HUES6 (cell line): ENCODE measurements around the gene SSR1.
"Not testable (repeated sequence)": the region's sequence is repeated elsewhere in the genome, so short reads cannot be mapped to it uniquely, and the experiment has no call there.

ENCODE experiments used
- H3K27ac ChIP-seq: 2 replicates; pipeline ENCODE4 v1.7.0; 2013; ENCODE audit warnings: low read depth, mild to moderate bottlenecking, low read length, inconsistent platforms
- H3K27me3 ChIP-seq: 2 replicates; pipeline ENCODE4 v1.6.1; 2013; ENCODE audit warnings: low read length; ENCODE audit not compliant: control insufficient read depth, insufficient read depth
- H3K36me3 ChIP-seq: 2 replicates; pipeline ENCODE4 v1.6.1; 2013; ENCODE audit warnings: low read length; ENCODE audit not compliant: control insufficient read depth, insufficient read depth
- H3K4me1 ChIP-seq: 2 replicates; pipeline ENCODE4 v1.6.1; 2013; ENCODE audit warnings: low read length; ENCODE audit not compliant: control insufficient read depth, insufficient read depth
- H3K4me3 ChIP-seq: 2 replicates; pipeline ENCODE4 v1.5.1; 2013; ENCODE audit warnings: low read depth, low read length
- H3K9ac ChIP-seq: one replicate; pipeline ENCODE4 v1.6.1; 2013; ENCODE audit warnings: mild to moderate bottlenecking, low read length
- H3K9me3 ChIP-seq: 2 replicates; pipeline ENCODE4 v1.6.1; 2013; ENCODE audit warnings: low read depth, low read length; ENCODE audit not compliant: control insufficient read depth, insufficient read depth

The SSR1 gene

GRCh38 chr6:7312616-7313504 is at the start of gene SSR1:
Gene SSR1, minus strand, starts transcription at chr6:7313199. Its CDS starts 79 bp downstream, at chr6:7313120.
- Histone ChIP-seq H3K27ac (peak within 1 kb of the TSS; percentile 86), H3K4me3 (peak within 1 kb of the TSS; percentile 95), H3K4me1 (no peaks in the 10 kb centered on the region), H3K27me3 (no peaks in the 10 kb centered on the region), H3K36me3 (peaks cover 26% of the 10 kb centered on the region), H3K9me3 (no peaks in the 10 kb centered on the region), H3K9ac (peak within 1 kb of the TSS; percentile 94)

DNA sequence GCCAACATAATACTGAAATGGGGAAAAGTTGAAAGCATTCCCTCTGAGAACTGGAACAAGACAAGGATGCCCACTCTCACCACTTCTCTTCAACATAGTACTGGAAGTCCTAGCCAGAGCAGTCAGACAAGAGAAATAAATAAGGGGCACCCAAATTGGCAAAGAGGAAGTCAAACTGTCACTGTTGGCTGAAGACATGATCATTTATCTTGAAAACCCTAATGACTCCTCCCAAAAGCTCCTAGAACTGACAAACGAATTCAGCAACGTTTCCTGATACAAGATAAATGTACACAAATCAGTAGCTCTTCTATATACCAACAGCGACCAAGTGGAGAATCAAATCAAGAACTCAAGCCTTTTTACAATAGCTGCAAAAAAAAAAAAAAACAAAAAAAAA is 38.9 kb upstream of the SSR1 start:
- H3K4me1 ChIP-seq = peaks cover 14% of the 10 kb centered on the region
- H3K27me3 ChIP-seq, H3K27ac ChIP-seq, H3K9ac ChIP-seq, H3K9me3 ChIP-seq, H3K36me3 ChIP-seq, H3K4me3 ChIP-seq: not testable (repeated sequence)

DNA sequence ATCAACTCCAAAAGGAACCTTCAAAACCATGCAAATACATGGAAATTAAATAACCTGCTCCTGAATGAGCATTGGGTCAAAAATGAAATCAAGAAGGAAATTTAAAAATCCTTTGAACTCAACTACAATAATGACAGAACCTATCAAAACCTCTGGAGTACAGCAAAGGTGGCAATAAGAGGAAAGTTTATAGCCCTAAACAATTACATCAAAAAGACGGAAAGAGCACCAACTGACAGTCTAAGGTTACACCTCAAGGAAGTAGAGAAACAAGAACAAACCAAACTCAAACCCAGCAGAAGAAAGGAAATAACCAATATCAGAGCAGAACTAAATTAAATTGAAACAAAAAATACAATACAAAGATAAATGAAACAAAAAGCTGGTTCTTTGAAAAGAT is 37.6 kb upstream of the SSR1 start:
- H3K27me3 ChIP-seq, H3K27ac ChIP-seq, H3K36me3 ChIP-seq, H3K9ac ChIP-seq, H3K9me3 ChIP-seq, H3K4me3 ChIP-seq: not testable (repeated sequence)
- peaks cover 14% of the 10 kb centered on the region for H3K4me1 ChIP-seq

DNA sequence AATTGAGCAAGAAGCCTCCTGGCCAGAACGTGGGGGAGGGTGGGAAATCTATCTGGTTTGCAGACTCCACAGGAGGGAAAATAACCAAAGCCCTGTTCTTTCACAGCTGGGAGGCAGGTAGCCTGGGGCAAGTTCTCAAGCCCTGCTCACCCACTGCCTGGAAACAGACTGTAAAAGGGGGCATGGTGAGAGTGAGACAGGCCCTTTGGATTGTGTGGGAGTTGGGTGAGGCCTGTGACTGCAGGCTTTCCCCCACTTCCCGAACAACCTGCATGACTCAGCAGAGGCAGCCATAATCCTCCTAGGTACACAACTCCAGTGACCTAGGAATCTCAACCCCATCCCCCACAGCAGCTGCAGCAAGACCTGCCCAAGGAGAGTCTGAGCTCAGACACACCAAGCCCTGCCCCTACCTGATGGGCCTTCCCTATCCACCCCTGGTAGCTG is 34.6 kb upstream of the SSR1 start:
- H3K27ac ChIP-seq = peak overlapping the region; percentile 68; the same call in 1 of the 2 replicates
- not testable (repeated sequence) for H3K27me3 ChIP-seq, H3K36me3 ChIP-seq, H3K9me3 ChIP-seq
- H3K4me1 ChIP-seq = peaks cover 14% of the 10 kb centered on the region
- peak overlapping the region; percentile 16 for H3K4me3 ChIP-seq
- H3K9ac ChIP-seq = peak overlapping the region; percentile 82

DNA sequence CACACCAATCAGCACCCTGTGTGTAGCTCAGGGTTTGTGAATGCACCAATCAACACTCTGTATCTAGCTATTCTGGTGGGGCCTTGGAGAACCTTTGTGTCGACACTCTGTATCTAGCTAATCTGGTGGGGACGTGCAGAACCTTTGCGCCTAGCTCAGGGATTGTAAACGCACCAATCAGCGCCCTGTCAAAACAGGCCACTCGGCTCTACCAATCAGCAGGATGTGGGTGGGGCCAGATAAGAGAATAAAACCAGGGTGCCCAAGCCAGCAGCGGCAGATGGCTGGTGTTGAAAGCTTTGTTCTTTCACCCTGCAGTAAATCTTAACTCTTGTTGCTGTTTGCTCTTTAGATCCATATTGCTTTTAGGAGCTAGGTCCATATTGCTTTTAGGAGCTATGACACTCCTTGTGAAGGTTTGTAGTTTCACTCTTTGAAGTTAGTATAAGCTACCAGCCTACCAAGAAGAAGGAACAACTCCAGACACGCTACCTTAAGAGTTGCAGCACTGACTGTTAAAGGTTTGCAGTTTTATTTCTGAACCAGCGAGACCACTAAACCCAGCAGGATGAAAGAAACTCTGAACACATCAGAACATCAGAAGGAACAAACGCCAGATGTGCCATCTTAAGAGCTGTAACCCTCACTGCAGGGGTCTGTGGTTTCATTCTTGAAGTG is 31.9 kb upstream of the SSR1 start:
- H3K4me3 ChIP-seq, H3K9ac ChIP-seq, H3K9me3 ChIP-seq, H3K27ac ChIP-seq, H3K36me3 ChIP-seq, H3K27me3 ChIP-seq: not testable (repeated sequence)
- H3K4me1 ChIP-seq = peaks cover 14% of the 10 kb centered on the region

- no peak overlapping the region for H3K9ac ChIP-seq
- no peaks in the 10 kb centered on the region; the same call in 1 of the 2 replicates for H3K9me3 ChIP-seq
- no peaks in the 10 kb centered on the region for H3K36me3 ChIP-seq
- H3K4me3 ChIP-seq = no peak overlapping the region
- H3K27ac ChIP-seq = no peak overlapping the region
- H3K4me1 ChIP-seq = peaks cover 14% of the 10 kb centered on the region
- no peaks in the 10 kb centered on the region for H3K27me3 ChIP-seq
Measured at GRCh38 chr6:7343546-7344475, 30.8 kb upstream of the SSR1 start.

- no peak overlapping the region for H3K27ac ChIP-seq
Measured at GRCh38 chr6:7341989-7342742, 29.2 kb upstream of the SSR1 start.

GRCh38 chr6:7341271-7341670 is 28.3 kb upstream of the SSR1 start:
- Histone ChIP-seq H3K36me3 (no peaks in the 10 kb centered on the region), H3K27ac (no peak overlapping the region), H3K9ac (no peak overlapping the region), H3K4me1 (no peaks in the 10 kb centered on the region), H3K27me3 (no peaks in the 10 kb centered on the region), H3K4me3 (no peak overlapping the region), H3K9me3 (no peaks in the 10 kb centered on the region; the same call in 1 of the 2 replicates)

More at GRCh38 chr6:7341989-7342742, 29.2 kb upstream of the SSR1 start:
- no peaks in the 10 kb centered on the region for H3K36me3 ChIP-seq
- no peaks in the 10 kb centered on the region for H3K27me3 ChIP-seq
- no peaks in the 10 kb centered on the region; the same call in 1 of the 2 replicates for H3K9me3 ChIP-seq
- H3K4me3 ChIP-seq = no peak overlapping the region
- no peak overlapping the region for H3K9ac ChIP-seq
- H3K4me1 ChIP-seq = peaks cover 3% of the 10 kb centered on the region; the same call in 1 of the 2 replicates

GRCh38 chr6:7339007-7339732 is 26.2 kb upstream of the SSR1 start:
- not testable (repeated sequence) for H3K27me3 ChIP-seq, H3K4me3 ChIP-seq, H3K9me3 ChIP-seq, H3K36me3 ChIP-seq, H3K27ac ChIP-seq, H3K4me1 ChIP-seq, H3K9ac ChIP-seq

- no peaks in the 10 kb centered on the region for H3K27me3 ChIP-seq
- H3K9me3 ChIP-seq = no peaks in the 10 kb centered on the region
- H3K4me3 ChIP-seq = no peak overlapping the region
- no peak overlapping the region for H3K9ac ChIP-seq
- no peak overlapping the region for H3K27ac ChIP-seq
- no peaks in the 10 kb centered on the region for H3K4me1 ChIP-seq
- H3K36me3 ChIP-seq = no peaks in the 10 kb centered on the region
Measured at GRCh38 chr6:7338031-7338430, 25.0 kb upstream of the SSR1 start.
